IPS DF 6.9 (cell line): ENCODE data around the gene CDH23.

ENCODE experiments used
- DNase-seq: peaks from one replicate; pipeline ENCODE4 v3.0.0-alpha.2; 2013; ENCODE audit warnings: low read depth, low spot score
- H3K27ac ChIP-seq: one replicate; pipeline ENCODE4 v1.5.1; 2013; ENCODE audit warnings: low read length, control low read depth
- H3K27me3 ChIP-seq: 2 replicates; pipeline ENCODE4 v1.6.1; 2013; ENCODE audit warnings: mild to moderate bottlenecking, low read length; ENCODE audit not compliant: control insufficient read depth, insufficient read depth
- H3K36me3 ChIP-seq: 2 replicates; pipeline ENCODE4 v1.6.1; 2013; ENCODE audit warnings: low read length; ENCODE audit not compliant: control insufficient read depth, insufficient read depth
- H3K4me1 ChIP-seq: 2 replicates; pipeline ENCODE4 v1.6.1; 2013; ENCODE audit warnings: low read length; ENCODE audit not compliant: control insufficient read depth, insufficient read depth
- H3K4me3 ChIP-seq: 2 replicates; pipeline ENCODE4 v1.5.1; 2013; ENCODE audit warnings: mild to moderate bottlenecking, low read length
- H3K9me3 ChIP-seq: 2 replicates; pipeline ENCODE4 v1.6.1; 2013; ENCODE audit warnings: low read length, inconsistent platforms; ENCODE audit not compliant: control insufficient read depth, insufficient read depth
- WGBS: extraction: QIAGEN DNeasy Blood & Tissue Kit; methylation state at CpG from one replicate; pipeline ENCODE4 v1.1.7; 2013; ENCODE audit warnings: mixed read lengths, missing lambda C conversion rate; ENCODE audit not compliant: insufficient read length, insufficient coverage; 5-methylcytosine and 5-hydroxymethylcytosine counted together

The CDH23 gene

DNA sequence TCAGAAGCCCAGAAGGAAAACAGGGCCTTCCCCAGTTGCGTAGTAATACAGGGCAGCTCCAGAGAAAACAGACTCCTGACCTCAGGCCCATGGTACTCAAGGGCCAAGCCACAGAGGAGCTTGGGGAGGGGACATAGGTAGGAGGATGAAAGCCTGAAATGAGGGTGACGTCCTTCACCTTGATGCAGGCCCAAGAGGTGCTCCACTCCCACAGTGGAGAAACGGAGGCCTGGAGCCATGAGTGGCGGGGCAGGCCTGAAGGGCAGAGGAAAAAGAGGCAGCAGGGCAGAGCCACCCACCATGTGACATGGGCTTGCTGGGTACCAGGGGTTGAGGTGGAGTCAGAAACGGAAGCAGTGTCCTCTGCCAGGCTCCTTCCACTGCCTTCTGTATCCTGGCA is 239.9 kb downstream of the CDH23 start:
- peaks cover 20% of the 10 kb centered on the region for H3K4me1 ChIP-seq
- WGBS = no CpG with 5 or more reads among the region's 5 CpGs
- peaks cover 4% of the 10 kb centered on the region; the same call in 1 of the 2 replicates for H3K27me3 ChIP-seq
- no peak for DNase-seq
- H3K27ac ChIP-seq = no peak overlapping the region
- H3K4me3 ChIP-seq = no peak overlapping the region
- H3K9me3 ChIP-seq = no peaks in the 10 kb centered on the region
- H3K36me3 ChIP-seq = no peaks in the 10 kb centered on the region

DNA sequence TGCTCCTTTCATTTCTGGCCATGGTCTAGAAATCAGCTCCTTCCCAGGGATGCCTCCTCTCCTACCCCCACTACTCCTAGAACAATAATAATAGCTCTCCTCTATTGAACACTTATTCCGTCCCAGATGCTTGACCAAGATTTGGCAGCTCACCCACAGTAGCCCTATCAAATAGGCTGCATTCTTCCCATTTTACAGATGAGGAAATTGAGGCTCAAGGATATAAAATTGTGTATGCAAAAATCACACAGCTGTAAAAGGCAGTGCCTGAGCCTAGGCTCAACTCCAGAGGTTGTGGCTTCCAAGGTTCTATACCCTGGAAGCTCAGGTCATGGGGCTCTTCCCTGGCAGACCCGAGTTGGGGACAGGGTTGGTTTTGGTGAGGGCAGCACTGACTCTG is 240.6 kb downstream of the CDH23 start:
- DNase-seq = no peak
- Histone ChIP-seq H3K9me3 (no peaks in the 10 kb centered on the region), H3K27me3 (peaks cover 3% of the 10 kb centered on the region; the same call in 1 of the 2 replicates), H3K4me3 (no peak overlapping the region), H3K27ac (no peak overlapping the region), H3K36me3 (no peaks in the 10 kb centered on the region), H3K4me1 (peaks cover 20% of the 10 kb centered on the region)
- no CpG with 5 or more reads among the region's 2 CpGs for WGBS

DNA sequence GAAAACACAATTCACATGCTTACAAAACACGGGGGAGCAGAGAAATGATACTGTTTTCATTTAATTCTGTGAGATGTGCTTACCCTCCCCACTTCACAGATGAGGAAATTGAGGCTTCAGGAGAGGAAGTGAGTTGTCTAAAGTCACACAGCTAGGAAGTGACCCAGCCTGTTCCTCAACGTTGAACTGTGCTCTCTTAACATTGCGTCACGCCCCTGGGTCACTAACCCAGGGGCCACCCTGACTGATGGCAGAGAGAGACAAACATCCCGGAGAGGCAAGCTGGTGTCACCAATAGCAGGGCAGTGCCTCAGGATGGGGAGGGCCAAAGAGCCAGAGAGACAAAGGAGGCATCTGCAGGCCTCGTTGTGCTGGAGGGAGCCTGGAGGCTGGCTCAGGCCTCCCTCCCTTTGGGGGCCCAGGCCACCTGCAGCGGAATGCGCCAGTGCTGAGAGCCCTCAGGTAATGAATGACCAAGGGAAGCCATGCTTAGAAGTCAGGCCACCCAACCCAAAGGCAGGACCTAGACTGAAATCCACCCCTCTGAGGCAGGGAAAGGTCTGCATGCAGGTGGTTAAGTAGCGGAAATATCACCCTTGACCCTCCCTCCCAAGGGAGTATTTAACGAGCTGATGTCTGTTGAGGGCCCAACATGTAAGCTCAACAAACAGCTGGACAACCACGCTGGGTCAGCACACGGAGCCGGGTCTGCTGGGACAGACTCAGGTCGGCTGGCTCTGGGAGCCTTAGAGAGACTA is 241.5 kb downstream of the CDH23 start:
- no peak for DNase-seq

DNA sequence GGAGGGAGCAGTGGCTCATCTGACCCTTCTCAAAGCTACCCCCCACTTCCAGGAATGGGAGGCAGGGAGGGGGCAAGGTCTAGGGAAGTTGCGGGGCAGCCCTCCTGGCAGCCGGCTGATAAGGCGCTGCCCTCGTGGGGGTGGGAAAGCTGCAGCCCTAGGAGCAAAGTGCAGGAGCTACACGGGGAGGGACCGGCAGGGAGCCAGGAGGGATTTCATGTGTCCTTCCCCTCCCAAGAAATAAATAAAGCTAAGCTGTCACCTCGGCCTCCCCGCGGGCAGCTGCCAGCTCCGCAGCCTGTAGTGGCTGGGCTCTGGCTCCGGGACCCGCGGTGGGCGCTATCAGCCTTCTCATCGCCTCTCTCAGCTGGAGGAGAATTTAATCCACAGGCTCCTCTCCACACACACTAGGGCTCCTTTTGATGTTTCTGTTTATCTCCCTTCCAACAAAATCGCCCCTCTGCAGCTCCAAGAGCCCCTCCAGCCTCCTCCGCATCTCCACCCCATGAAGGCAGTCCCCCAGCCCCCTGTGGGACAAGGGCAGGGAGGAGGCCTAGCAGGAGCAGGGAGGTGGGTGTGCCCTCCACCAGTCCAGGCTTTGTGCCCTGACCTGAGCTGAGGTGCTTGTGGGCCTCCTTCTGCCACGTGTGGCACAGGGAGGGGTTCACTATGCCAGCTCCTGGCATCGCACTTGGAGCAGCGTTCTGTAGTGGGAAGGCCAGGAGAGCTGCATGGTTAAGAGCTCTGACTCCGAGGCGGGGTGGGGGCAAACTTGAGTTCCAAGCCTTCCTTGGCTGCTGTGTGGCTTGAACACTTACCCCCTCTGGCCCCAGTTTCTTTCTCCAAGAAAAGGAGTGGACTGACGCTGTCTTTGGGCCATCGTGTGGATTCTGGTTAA is 242.4 kb downstream of the CDH23 start:
- WGBS = no CpG with 5 or more reads among the region's 24 CpGs
- no peak for DNase-seq
- no peak overlapping the region for H3K4me3 ChIP-seq
- no peaks in the 10 kb centered on the region; the same call in 1 of the 2 replicates for H3K27me3 ChIP-seq
- no peak overlapping the region for H3K27ac ChIP-seq
- no peaks in the 10 kb centered on the region for H3K9me3 ChIP-seq
- peaks cover 20% of the 10 kb centered on the region for H3K4me1 ChIP-seq
- no peaks in the 10 kb centered on the region for H3K36me3 ChIP-seq

More for the DNA sequence above, 241.5 kb downstream of the CDH23 start:
- no peaks in the 10 kb centered on the region; the same call in 1 of the 2 replicates for H3K27me3 ChIP-seq
- H3K9me3 ChIP-seq = no peaks in the 10 kb centered on the region
- peaks cover 20% of the 10 kb centered on the region for H3K4me1 ChIP-seq
- WGBS = no CpG with 5 or more reads among the region's 14 CpGs
- no peak overlapping the region for H3K27ac ChIP-seq
- no peak overlapping the region for H3K4me3 ChIP-seq
- no peaks in the 10 kb centered on the region for H3K36me3 ChIP-seq

DNA sequence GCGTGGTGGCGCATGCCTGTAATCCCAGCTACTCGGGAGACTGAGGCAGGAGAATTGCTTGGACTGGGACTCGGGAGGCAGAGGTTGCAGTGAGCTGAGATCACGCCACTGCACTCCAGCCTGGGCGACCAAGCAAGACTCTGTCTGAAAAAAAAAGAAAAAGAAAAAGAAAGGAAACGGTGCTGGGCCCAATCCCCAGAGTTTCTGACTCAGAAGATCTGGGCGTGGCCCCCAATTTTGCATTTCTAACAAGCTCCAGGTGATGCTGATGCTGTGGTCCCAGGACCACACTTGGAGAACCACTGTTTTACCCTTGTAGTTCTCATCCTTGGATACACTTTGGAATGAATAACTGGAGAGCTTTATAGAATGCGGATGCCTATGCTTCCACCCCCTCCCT is 243.9 kb downstream of the CDH23 start:
- Histone ChIP-seq H3K27me3 (no peaks in the 10 kb centered on the region), H3K4me1 (peaks cover 14% of the 10 kb centered on the region), H3K9me3 (no peaks in the 10 kb centered on the region), H3K27ac (no peak overlapping the region), H3K36me3 (no peaks in the 10 kb centered on the region), H3K4me3 (no peak overlapping the region)
- no peak for DNase-seq
- no CpG with 5 or more reads among the region's 9 CpGs for WGBS

DNA sequence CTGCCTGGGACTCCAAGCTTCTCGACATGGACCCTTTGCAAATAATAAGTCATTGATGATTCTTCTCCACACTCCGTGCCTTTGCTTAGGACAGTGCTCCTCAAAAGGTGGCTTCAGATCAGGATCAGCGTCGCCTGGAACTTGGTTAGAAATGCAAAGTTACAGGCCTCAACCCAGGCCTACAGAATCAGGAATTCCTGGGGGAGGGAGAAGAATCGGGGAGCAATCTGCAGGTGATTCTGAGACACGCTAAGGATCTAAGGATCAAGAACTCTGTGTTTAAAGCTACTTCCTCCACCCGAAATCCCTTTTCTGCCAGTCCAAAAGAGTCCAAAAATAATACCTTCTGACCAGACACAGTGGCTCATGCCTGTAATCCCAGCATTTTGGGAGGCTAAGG is 244.7 kb downstream of the CDH23 start:
- DNase-seq = no peak
- Histone ChIP-seq H3K27ac (no peak overlapping the region), H3K4me1 (peaks cover 14% of the 10 kb centered on the region), H3K27me3 (no peaks in the 10 kb centered on the region), H3K36me3 (no peaks in the 10 kb centered on the region), H3K9me3 (no peaks in the 10 kb centered on the region), H3K4me3 (no peak overlapping the region)
- no CpG with 5 or more reads among the region's 7 CpGs for WGBS

DNA sequence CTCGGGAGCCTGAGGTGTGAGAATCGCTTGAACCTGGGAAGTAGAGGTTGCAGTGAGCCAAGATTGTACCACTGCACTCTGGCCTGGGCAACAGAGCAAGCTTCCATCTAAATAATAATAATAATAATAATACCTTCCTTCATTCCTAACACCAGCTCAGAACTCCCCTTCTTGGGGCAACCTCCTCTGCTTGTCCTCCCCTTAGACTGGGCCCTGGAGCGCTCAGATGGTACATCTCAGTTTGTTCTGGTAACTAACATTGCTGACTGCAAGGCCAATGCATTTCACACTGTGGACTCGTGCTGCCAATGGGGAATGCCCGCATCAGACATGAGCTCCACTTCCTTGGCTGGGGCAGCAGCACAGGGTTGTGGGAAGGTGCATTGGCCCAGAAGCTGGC is 245.3 kb downstream of the CDH23 start:
- H3K27me3 ChIP-seq = no peaks in the 10 kb centered on the region
- no CpG with 5 or more reads among the region's 5 CpGs for whole genome bisulfite sequencing

DNA sequence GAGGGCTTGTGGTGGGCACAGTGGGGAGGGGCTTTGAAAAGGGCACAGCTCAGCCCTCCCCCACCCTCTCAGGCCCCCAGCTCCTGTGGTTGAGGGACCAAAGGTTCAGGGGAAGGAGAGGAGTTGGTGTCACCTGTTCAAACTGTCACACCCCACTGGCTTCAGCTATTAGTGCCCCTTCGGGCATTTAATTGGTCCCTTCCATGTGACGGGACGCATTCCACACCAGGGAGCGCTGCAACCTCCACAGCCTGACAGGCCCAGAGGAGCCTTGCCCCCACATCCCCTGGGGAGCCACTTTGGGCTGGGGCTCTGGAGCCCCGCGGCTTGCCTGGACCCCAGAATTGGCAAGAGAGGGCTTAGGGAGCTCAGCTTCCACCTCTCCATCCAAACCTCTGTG is 247.2 kb downstream of the CDH23 start:
- DNase-seq = no peak
- no CpG with 5 or more reads among the region's 6 CpGs for WGBS
- no peaks in the 10 kb centered on the region for H3K9me3 ChIP-seq
- H3K36me3 ChIP-seq = no peaks in the 10 kb centered on the region
- peaks cover 11% of the 10 kb centered on the region for H3K4me1 ChIP-seq
- no peak overlapping the region for H3K27ac ChIP-seq
- no peak overlapping the region for H3K4me3 ChIP-seq
- H3K27me3 ChIP-seq = no peaks in the 10 kb centered on the region

More for the DNA sequence above, 245.3 kb downstream of the CDH23 start:
- no peaks in the 10 kb centered on the region for H3K36me3 ChIP-seq
- no peak overlapping the region for H3K4me3 ChIP-seq
- H3K27ac ChIP-seq = no peak overlapping the region
- no peak for DNase-seq
- no peaks in the 10 kb centered on the region for H3K9me3 ChIP-seq
- H3K4me1 ChIP-seq = peaks cover 14% of the 10 kb centered on the region

DNA sequence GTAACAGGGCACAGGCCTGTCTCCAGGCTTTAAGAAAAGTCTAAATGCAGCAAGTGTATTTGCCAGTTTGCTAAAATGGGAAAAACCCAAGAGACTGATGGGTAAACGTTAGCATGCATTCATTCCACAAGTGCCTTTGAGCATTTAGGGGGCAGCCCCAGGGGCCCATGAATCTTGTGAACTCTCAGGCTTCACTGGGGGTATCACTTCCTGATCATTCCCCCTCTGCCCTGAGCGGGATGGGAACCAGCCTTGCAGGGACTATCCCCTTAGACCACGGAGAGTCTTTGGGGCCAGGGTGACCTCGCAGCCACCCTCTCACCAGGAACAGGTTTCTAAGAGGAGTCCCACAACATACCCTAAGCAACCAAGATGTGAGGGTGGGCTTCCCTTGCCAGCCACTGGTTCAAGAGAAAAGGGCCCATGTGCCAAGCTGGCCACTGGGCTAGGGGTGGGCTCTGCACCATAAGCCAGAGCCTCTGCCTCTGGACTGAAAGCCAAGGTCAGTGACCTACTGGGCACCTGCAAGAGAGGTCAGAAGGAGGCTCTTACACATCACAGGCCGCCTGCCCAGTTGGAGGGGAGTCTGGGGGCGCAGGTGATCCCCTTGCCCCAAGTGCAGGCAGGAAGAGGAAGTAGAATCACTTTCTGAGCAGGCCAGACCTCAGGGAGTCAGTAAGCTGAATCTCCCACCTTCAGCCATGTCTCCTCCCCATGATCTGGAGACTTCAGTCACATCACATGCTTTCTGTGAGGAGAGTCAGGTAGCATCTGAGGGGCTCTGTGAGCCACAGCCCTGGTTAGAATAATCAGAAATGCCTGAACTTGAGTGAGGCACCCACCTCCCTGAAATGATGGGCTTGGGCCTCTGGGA is 247.8 kb downstream of the CDH23 start:
- H3K27me3 ChIP-seq = no peaks in the 10 kb centered on the region
- DNase-seq = no peak
- whole genome bisulfite sequencing = no CpG with 5 or more reads among the region's 6 CpGs

DNA sequence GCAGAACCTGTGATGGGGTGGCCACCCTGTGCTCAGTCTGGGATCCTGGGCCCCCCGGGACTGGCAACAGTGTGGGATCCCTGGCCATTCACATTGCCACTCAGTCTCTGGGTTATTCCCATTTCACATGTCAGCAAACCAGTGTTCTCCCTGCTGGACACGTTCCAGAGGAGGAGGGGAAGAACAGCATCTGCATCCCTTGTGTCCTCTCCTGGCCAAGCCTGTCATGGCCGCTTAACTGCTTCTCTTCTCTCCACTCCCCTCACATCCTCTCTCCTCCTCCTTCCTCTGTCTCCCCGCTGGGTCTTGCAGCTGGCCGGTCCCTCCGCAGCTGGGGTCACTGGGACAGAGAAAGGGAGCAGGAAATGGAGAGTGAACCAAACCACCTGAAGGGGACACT is 248.5 kb downstream of the CDH23 start:
- peaks cover 10% of the 10 kb centered on the region for H3K4me1 ChIP-seq
- no peaks in the 10 kb centered on the region for H3K27me3 ChIP-seq
- WGBS = no CpG with 5 or more reads among the region's 6 CpGs
- H3K36me3 ChIP-seq = no peaks in the 10 kb centered on the region
- H3K27ac ChIP-seq = no peak overlapping the region
- H3K9me3 ChIP-seq = no peaks in the 10 kb centered on the region
- no peak for DNase-seq
- H3K4me3 ChIP-seq = no peak overlapping the region

More for the DNA sequence above, 247.8 kb downstream of the CDH23 start:
- H3K27ac ChIP-seq = no peak overlapping the region
- H3K4me1 ChIP-seq = peaks cover 10% of the 10 kb centered on the region
- H3K36me3 ChIP-seq = no peaks in the 10 kb centered on the region
- H3K9me3 ChIP-seq = no peaks in the 10 kb centered on the region
- H3K4me3 ChIP-seq = no peak overlapping the region
